VCaP (cell line): ENCODE results near the gene TSPAN16.
A peak's percentile ranks its signal among the peaks of the same experiment; 100 is the strongest.

Experiments used
- H3K27ac ChIP-seq: fragments of 450-650 bp; 2 replicates; pipeline ENCODE4 v1.5.1; 2017
- TF ChIP-seq, protein P1 (sequence below): fragments of 450-650 bp; conservative IDR thresholded peaks from 2 replicates; pipeline ENCODE4 v1.5.1; 2017; ENCODE audit warnings: mild to moderate bottlenecking, moderate library complexity

Gene TSPAN16

GRCh38 chr19:11281356-11282049 is 14.5 kb upstream of the TSPAN16 start:
- H3K27ac ChIP-seq = no peak overlapping the region
- TF ChIP-seq, protein P1, sequence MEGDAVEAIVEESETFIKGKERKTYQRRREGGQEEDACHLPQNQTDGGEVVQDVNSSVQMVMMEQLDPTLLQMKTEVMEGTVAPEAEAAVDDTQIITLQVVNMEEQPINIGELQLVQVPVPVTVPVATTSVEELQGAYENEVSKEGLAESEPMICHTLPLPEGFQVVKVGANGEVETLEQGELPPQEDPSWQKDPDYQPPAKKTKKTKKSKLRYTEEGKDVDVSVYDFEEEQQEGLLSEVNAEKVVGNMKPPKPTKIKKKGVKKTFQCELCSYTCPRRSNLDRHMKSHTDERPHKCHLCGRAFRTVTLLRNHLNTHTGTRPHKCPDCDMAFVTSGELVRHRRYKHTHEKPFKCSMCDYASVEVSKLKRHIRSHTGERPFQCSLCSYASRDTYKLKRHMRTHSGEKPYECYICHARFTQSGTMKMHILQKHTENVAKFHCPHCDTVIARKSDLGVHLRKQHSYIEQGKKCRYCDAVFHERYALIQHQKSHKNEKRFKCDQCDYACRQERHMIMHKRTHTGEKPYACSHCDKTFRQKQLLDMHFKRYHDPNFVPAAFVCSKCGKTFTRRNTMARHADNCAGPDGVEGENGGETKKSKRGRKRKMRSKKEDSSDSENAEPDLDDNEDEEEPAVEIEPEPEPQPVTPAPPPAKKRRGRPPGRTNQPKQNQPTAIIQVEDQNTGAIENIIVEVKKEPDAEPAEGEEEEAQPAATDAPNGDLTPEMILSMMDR = no peak

GRCh38 chr19:11284515-11284914 is 11.4 kb upstream of the TSPAN16 start:
- TF ChIP-seq, protein P1 = no peak
- H3K27ac ChIP-seq = no peak overlapping the region

DNA sequence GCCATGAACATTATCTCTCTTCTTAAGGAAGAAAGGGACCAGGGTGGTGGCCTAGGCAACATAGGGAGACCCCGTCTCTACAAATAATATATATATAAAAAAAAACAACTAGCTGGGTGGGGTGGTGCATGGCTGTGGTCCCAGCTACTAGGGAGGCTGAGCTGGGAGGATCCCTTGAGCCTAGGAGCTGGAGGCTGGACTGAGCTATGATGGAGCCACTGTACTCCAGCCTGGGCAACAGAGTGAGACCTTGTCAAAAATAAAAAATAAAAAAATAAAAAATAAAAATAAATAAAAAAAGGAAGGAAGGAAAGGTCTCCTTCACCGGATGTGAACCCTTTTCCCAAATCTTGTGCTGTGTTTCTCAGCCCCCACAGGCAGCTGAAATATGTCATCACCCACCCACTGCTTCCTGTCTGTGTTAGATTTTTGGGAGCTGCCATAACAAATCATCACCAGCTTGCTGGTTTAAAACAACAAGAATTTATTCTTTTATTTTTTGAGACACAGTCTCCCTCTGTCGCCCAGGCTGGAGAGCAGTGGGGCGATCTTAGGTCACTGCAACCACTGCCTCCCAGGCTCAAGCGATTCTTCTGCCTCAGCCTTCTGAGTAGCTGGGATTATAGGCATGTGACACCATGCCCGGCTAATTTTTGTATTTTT is 9.5 kb upstream of the TSPAN16 start:
- H3K27ac ChIP-seq = no peak overlapping the region
- TF ChIP-seq, protein P1 = no peak

GRCh38 chr19:11288349-11288748 is 7.6 kb upstream of the TSPAN16 start:
- TF ChIP-seq, protein P1 = peak; percentile 64
- H3K27ac ChIP-seq = no peak overlapping the region

GRCh38 chr19:11290256-11290655 is 5.7 kb upstream of the TSPAN16 start:
- TF ChIP-seq, protein P1 = no peak

DNA sequence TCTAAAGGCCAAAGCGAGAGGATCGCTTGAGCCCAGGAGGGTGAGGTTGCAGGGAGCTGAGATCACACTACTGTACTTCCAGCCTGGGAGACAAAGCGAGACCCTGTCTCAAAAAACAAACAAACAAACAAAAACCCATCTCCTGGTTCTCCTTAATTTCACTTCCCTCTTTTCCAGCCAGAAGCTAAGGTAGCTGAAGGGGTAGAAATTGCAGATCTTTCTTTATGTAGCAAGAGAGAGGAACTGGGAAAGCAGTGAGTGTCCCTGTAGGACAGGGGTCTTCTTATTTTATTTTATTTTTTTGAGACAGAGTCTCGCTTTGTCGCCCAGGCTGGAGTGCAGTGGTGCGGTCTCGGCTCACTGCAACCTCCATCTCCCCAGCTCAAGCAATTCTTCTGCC is 4.5 kb upstream of the TSPAN16 start:
- TF ChIP-seq, protein P1 = no peak
- H3K27ac ChIP-seq = no peak overlapping the region

More at GRCh38 chr19:11290256-11290655, 5.7 kb upstream of the TSPAN16 start:
- no peak overlapping the region for H3K27ac ChIP-seq

DNA sequence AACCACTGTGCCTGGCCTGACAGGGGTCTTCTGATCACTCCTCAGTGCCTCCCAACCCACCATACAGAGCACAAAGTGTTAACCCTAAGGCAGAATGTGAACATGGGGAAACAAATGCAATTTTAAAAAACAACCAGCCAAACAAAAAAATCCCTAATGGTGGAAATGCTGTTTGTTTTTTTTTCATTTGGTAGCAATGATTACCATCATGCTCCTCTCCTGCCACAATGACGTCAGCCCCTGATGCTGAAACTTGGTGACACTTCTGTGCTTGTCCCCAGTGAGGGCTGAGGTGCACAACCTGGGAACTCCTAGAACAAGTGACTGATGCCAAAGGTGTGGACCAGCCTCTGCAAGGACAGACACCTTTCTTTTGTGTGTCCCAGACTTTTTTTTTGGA is 4.0 kb upstream of the TSPAN16 start:
- TF ChIP-seq, protein P1 = no peak
- no peak overlapping the region for H3K27ac ChIP-seq
